Parathyroid adenoma (tissue), 2 donors: ENCODE data around the gene TMEM81.
A peak's percentile ranks its signal among the peaks of the same experiment; 100 is the strongest.

ENCODE experiments used
- H2AFZ ChIP-seq: fragments of 300-600 bp; sonication (generic); one replicate; pipeline ENCODE4 v1.7.0; 2017; ENCODE audit warnings: antibody characterized with exemption, mild to moderate bottlenecking
- H3K27ac ChIP-seq: fragments of 300-600 bp; sonication (generic); one replicate; pipeline ENCODE4 v1.7.0; 2017
- H3K27me3 ChIP-seq: fragments of 300-600 bp; sonication (generic); one replicate; pipeline ENCODE4 v1.7.0; 2017; ENCODE audit warnings: low read length; ENCODE audit not compliant: control insufficient read depth, insufficient read depth
- H3K36me3 ChIP-seq: fragments of 300-600 bp; sonication (generic); one replicate; pipeline ENCODE4 v1.7.0; 2017; ENCODE audit warnings: low read length; ENCODE audit not compliant: control insufficient read depth, insufficient read depth
- H3K4me1 ChIP-seq: fragments of 300-600 bp; sonication (generic); one replicate; pipeline ENCODE4 v1.7.0; 2017; ENCODE audit warnings: control low read depth
- H3K4me2 ChIP-seq: fragments of 300-600 bp; sonication (generic); one replicate; pipeline ENCODE4 v1.7.0; 2017; ENCODE audit warnings: low read length
- H3K4me3 ChIP-seq: fragments of 300-600 bp; sonication (generic); one replicate; pipeline ENCODE4 v1.7.0; 2017; ENCODE audit warnings: low read depth, low read length
- H3K79me2 ChIP-seq: fragments of 300-600 bp; sonication (generic); one replicate; pipeline ENCODE4 v1.7.0; 2017; ENCODE audit warnings: control low read depth
- H3K9ac ChIP-seq: fragments of 300-600 bp; sonication (generic); one replicate; pipeline ENCODE4 v1.7.0; 2017; ENCODE audit warnings: mild to moderate bottlenecking
- H3K9me3 ChIP-seq: fragments of 300-600 bp; sonication (generic); one replicate; pipeline ENCODE4 v1.7.0; 2017; ENCODE audit warnings: low read length; ENCODE audit not compliant: control insufficient read depth
- CTCF ChIP-seq: fragments of 300-600 bp; sonication (generic); IDR thresholded peaks from one replicate; pipeline ENCODE4 v1.7.0; 2017; ENCODE audit warnings: antibody characterized with exemption, mild to moderate bottlenecking
- donor health status: primary hyperparathyroidism.

The TMEM81 gene

GRCh38 chr1:205124726-205125125 is 40.5 kb upstream of the TMEM81 start:
- H3K36me3 ChIP-seq, result no peaks in the 10 kb centered on the region
- no peak overlapping the region for H3K4me2 ChIP-seq
- no peak overlapping the region for H3K9ac ChIP-seq
- no peaks in the 10 kb centered on the region for H3K4me1 ChIP-seq
- H3K27ac ChIP-seq, result no peak overlapping the region
- H3K79me2 ChIP-seq, result peaks cover 17% of the 10 kb centered on the region
- no peaks in the 10 kb centered on the region for H3K27me3 ChIP-seq
- H3K4me3 ChIP-seq, result no peak overlapping the region
- no peak overlapping the region for H2AFZ ChIP-seq
- H3K9me3 ChIP-seq, result no peaks in the 10 kb centered on the region
- TF ChIP-seq CTCF, result no peak

- Histone ChIP-seq H3K79me2 (peaks cover 19% of the 10 kb centered on the region), H3K36me3 (no peaks in the 10 kb centered on the region), H3K4me3 (peak overlapping the region; percentile 90), H3K4me2 (peak overlapping the region; percentile 83), H2AFZ (peak overlapping the region; percentile 86), H3K4me1 (no peaks in the 10 kb centered on the region), H3K27me3 (no peaks in the 10 kb centered on the region), H3K9ac (no peak overlapping the region), H3K27ac (peak overlapping the region; percentile 99), H3K9me3 (no peaks in the 10 kb centered on the region)
- TF ChIP-seq CTCF, result no peak
These were observed 38.2 kb upstream of the TMEM81 start for GRCh38 chr1:205122489-205122882.

- Histone ChIP-seq H3K9me3 (no peaks in the 10 kb centered on the region), H3K9ac (peak within 1 kb of the TSS; percentile 23)
- TF ChIP-seq CTCF, result peak; percentile 58
These were observed 37.6 kb upstream of the TMEM81 start, which contains the start of gene RBBP5 for GRCh38 chr1:205121660-205122488. TSS of gene RBBP5 (minus strand) at chr1:205121978. CDS start at chr1:205121873, 105 bp downstream.

GRCh38 chr1:205118752-205119151 is 34.5 kb upstream of the TMEM81 start:
- TF ChIP-seq CTCF, result no peak
- H3K9me3 ChIP-seq, result no peaks in the 10 kb centered on the region
- no peak overlapping the region for H3K4me3 ChIP-seq
- H3K27me3 ChIP-seq, result no peaks in the 10 kb centered on the region
- no peak overlapping the region for H2AFZ ChIP-seq
- H3K36me3 ChIP-seq, result no peaks in the 10 kb centered on the region
- H3K4me1 ChIP-seq, result no peaks in the 10 kb centered on the region
- H3K79me2 ChIP-seq, result peaks cover 19% of the 10 kb centered on the region
- no peak overlapping the region for H3K27ac ChIP-seq
- no peak overlapping the region for H3K4me2 ChIP-seq
- no peak overlapping the region for H3K9ac ChIP-seq

More at GRCh38 chr1:205121660-205122488, 37.6 kb upstream of the TMEM81 start, which contains the start of gene RBBP5:
- Histone ChIP-seq H3K4me2 (peak within 1 kb of the TSS; percentile 83), H3K4me3 (peak within 1 kb of the TSS; percentile 90), H3K4me1 (no peaks in the 10 kb centered on the region), H3K27me3 (no peaks in the 10 kb centered on the region), H2AFZ (peak within 1 kb of the TSS; percentile 86), H3K36me3 (no peaks in the 10 kb centered on the region), H3K79me2 (peaks cover 19% of the 10 kb centered on the region), H3K27ac (peak within 1 kb of the TSS; percentile 99)
